Neural progenitor cell (in vitro differentiated cells): ENCODE data around the gene ACACB. TPM values are rescaled to one million over a fixed set of nuclear protein-coding genes. Genes with fewer than 3 reads are reported as not detected.

Source experiments
- DNase-seq: peaks from one replicate; pipeline ENCODE4 v3.0.0-alpha.2; 2016; ENCODE audit warnings: low spot score
- H2AFZ ChIP-seq: fragments of 200-600 bp; sonication (generic); replicated peaks from 2 replicates; pipeline ENCODE4 v1.6.1; 2016; ENCODE audit warnings: antibody characterized with exemption
- H3F3A ChIP-seq: fragments of 200-600 bp; sonication (generic); 2 replicates; pipeline ENCODE4 v1.6.1; 2016; ENCODE audit warnings: antibody characterized with exemption, low read depth
- H3K27ac ChIP-seq: fragments of 200-600 bp; sonication (generic); 2 replicates; pipeline ENCODE4 v1.5.1; 2016; ENCODE audit warnings: mild to moderate bottlenecking
- H3K27me3 ChIP-seq: fragments of 200-600 bp; sonication (generic); 2 replicates; pipeline ENCODE4 v1.6.1; 2016; ENCODE audit warnings: mild to moderate bottlenecking, moderate library complexity
- H3K36me3 ChIP-seq: fragments of 200-600 bp; sonication (generic); 2 replicates; pipeline ENCODE4 v1.5.1; 2016
- H3K4me1 ChIP-seq: fragments of 200-600 bp; sonication (generic); 2 replicates; pipeline ENCODE4 v1.6.1; 2016; ENCODE audit warnings: mixed run types
- H3K4me2 ChIP-seq: fragments of 200-600 bp; sonication (generic); 2 replicates; pipeline ENCODE4 v1.6.1; 2016
- H3K4me3 ChIP-seq: fragments of 200-600 bp; sonication (generic); 2 replicates; pipeline ENCODE4 v1.5.1; 2016
- H3K79me2 ChIP-seq: fragments of 200-600 bp; sonication (generic); 2 replicates; pipeline ENCODE4 v1.6.1; 2016; ENCODE audit warnings: low read depth
- H3K9ac ChIP-seq: fragments of 200-600 bp; sonication (generic); 2 replicates; pipeline ENCODE4 v1.6.1; 2016
- H3K9me3 ChIP-seq: fragments of 200-600 bp; sonication (generic); 2 replicates; pipeline ENCODE4 v1.5.1; 2016; ENCODE audit warnings: low read depth
- H4K20me1 ChIP-seq: fragments of 200-600 bp; sonication (generic); 2 replicates; pipeline ENCODE4 v1.6.1; 2016; ENCODE audit warnings: low read depth
- H3K27ac Mint-ChIP-seq: 3 replicates; pipeline ENCODE4 v1.8.0; 2021; ENCODE audit warnings: mixed read lengths
- H3K27me3 Mint-ChIP-seq: 2 replicates; pipeline ENCODE4 v1.8.0; 2022; ENCODE audit warnings: low read depth, mild to moderate bottlenecking, inconsistent platforms, moderate library complexity, mixed read lengths; ENCODE audit not compliant: insufficient read depth
- H3K36me3 Mint-ChIP-seq: 3 replicates; pipeline ENCODE4 v1.8.0; 2021; ENCODE audit warnings: mixed read lengths
- H3K4me1 Mint-ChIP-seq: 3 replicates; pipeline ENCODE4 v1.8.0; 2021; ENCODE audit warnings: mixed read lengths
- H3K4me3 Mint-ChIP-seq: 3 replicates; pipeline ENCODE4 v1.8.0; 2021; ENCODE audit warnings: mild to moderate bottlenecking, moderate library complexity, mixed read lengths
- H3K9me3 Mint-ChIP-seq: 3 replicates; pipeline ENCODE4 v1.8.0; 2020; ENCODE audit warnings: mixed read lengths
- CTCF ChIP-seq: fragments of 200-600 bp; sonication (generic); IDR thresholded peaks from 2 replicates; pipeline ENCODE4 v1.5.1; 2017; ENCODE audit warnings: antibody characterized with exemption, mild to moderate bottlenecking
- EZH2 ChIP-seq: fragments of 200-600 bp; sonication (generic); IDR thresholded peaks from 2 replicates; pipeline ENCODE4 v1.6.1; 2017; ENCODE audit warnings: antibody characterized with exemption, mild to moderate bottlenecking, moderate library complexity
- EZH2phosphoT487 ChIP-seq: fragments of 200-600 bp; sonication (generic); IDR thresholded peaks from 2 replicates; pipeline ENCODE4 v1.6.1; 2017; ENCODE audit warnings: antibody characterized with exemption
- total RNA-seq: library from RNA; depleted of rRNA; stranded (reverse); fragments of >200 nt; gene quantifications from 2 replicates; pipeline ENCODE4 v1.2.3, GENCODE V29; 2015; ENCODE audit warnings: low replicate concordance

The ACACB gene
- total RNA-seq, 1 donor from 2014 or later = 2.4 TPM

DNA sequence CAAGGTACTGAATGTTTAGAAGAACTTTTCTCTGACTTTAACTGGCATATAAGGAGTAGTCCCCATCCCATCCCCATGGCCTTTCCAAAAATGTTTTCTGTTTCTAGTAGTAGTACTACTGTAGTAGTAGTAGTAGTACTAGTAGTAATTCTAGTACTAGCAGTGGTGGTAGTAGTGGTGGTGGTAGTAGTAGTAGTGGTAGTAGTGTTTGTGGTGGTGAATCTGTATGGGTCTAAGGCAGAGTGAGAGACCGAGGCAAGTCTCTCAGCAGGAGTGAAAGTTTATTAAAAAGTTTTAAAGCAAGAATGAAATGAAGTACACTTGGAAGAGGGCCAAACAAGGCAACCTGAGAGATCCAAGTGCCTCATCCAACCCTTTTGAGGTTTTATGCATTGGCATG is 134.1 kb downstream of the ACACB start:
- no peak overlapping the region for H3K4me3 Mint-ChIP-seq
- H3K27me3 Mint-ChIP-seq = no peaks in the 10 kb centered on the region
- no peak overlapping the region for H2AFZ ChIP-seq
- H3K4me1 Mint-ChIP-seq = no peaks in the 10 kb centered on the region
- H3K36me3 ChIP-seq = no peaks in the 10 kb centered on the region
- no peaks in the 10 kb centered on the region for H4K20me1 ChIP-seq
- H3K27me3 ChIP-seq = no peaks in the 10 kb centered on the region
- peaks cover 10% of the 10 kb centered on the region for H3K9me3 Mint-ChIP-seq
- H3K4me3 ChIP-seq = no peak overlapping the region
- H3K4me2 ChIP-seq = no peak overlapping the region
- no peaks in the 10 kb centered on the region for H3K9me3 ChIP-seq
- no peaks in the 10 kb centered on the region for H3K79me2 ChIP-seq
- peaks cover 18% of the 10 kb centered on the region for H3K36me3 Mint-ChIP-seq
- H3K4me1 ChIP-seq = no peaks in the 10 kb centered on the region
- H3K27ac ChIP-seq = no peak overlapping the region
- no peak overlapping the region for H3K9ac ChIP-seq
- TF ChIP-seq CTCF (no peak), EZH2 (no peak)
- DNase-seq = no peak
- no peak overlapping the region for H3K27ac Mint-ChIP-seq
- no peaks in the 10 kb centered on the region for H3F3A ChIP-seq

DNA sequence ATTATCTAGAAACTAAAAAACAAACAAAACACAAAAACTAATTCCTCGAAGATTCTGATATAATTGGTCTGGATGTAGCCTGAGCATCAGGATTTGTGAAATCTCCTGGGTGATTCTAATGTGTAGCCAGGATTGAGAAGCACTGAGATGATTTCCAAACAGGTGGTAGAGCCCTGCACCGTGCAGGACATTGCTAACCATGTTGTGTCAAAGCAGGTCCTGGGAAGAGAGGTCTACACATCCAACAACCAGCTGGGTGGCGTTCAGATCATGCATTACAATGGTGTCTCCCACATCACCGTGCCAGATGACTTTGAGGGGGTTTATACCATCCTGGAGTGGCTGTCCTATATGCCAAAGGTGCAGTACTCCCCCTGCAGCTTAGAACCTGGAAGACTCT is 136.4 kb downstream of the ACACB start:
- H3K4me3 Mint-ChIP-seq = no peak overlapping the region
- no peaks in the 10 kb centered on the region for H3K4me1 Mint-ChIP-seq
- no peaks in the 10 kb centered on the region for H4K20me1 ChIP-seq

GRCh38 chr12:109253913-109254544 is 137.6 kb downstream of the ACACB start:
- Histone ChIP-seq H2AFZ (no peak overlapping the region), H3K36me3 (no peaks in the 10 kb centered on the region), H3K4me2 (no peak overlapping the region), H3F3A (no peaks in the 10 kb centered on the region), H3K79me2 (no peaks in the 10 kb centered on the region), H3K27ac (no peak overlapping the region), H3K27me3 (no peaks in the 10 kb centered on the region), H4K20me1 (no peaks in the 10 kb centered on the region), H3K9me3 (no peaks in the 10 kb centered on the region), H3K4me1 (no peaks in the 10 kb centered on the region), H3K4me3 (no peak overlapping the region), H3K9ac (no peak overlapping the region)
- DNase-seq = no peak
- Mint-ChIP-seq H3K27ac (no peak overlapping the region), H3K36me3 (peaks cover 18% of the 10 kb centered on the region), H3K4me1 (no peaks in the 10 kb centered on the region), H3K27me3 (no peaks in the 10 kb centered on the region), H3K4me3 (no peak overlapping the region), H3K9me3 (peaks cover 10% of the 10 kb centered on the region)
- TF ChIP-seq EZH2phosphoT487 = no peak
- no peak for TF ChIP-seq CTCF
- TF ChIP-seq EZH2 = no peak

More for the DNA sequence above, 136.4 kb downstream of the ACACB start:
- no peaks in the 10 kb centered on the region for H3K27me3 Mint-ChIP-seq
- no peaks in the 10 kb centered on the region for H3K36me3 ChIP-seq
- H3K9ac ChIP-seq = no peak overlapping the region
- peaks cover 10% of the 10 kb centered on the region for H3K9me3 Mint-ChIP-seq
- no peak for TF ChIP-seq CTCF
- no peak for TF ChIP-seq EZH2phosphoT487
- no peak for TF ChIP-seq EZH2
- H3K27me3 ChIP-seq = no peaks in the 10 kb centered on the region
- no peaks in the 10 kb centered on the region for H3K4me1 ChIP-seq
- no peak overlapping the region for H3K4me3 ChIP-seq
- DNase-seq = no peak
- peaks cover 18% of the 10 kb centered on the region for H3K36me3 Mint-ChIP-seq
- H2AFZ ChIP-seq = no peak overlapping the region
- H3F3A ChIP-seq = no peaks in the 10 kb centered on the region
- H3K9me3 ChIP-seq = no peaks in the 10 kb centered on the region
- H3K4me2 ChIP-seq = no peak overlapping the region
- no peaks in the 10 kb centered on the region for H3K79me2 ChIP-seq
- no peak overlapping the region for H3K27ac Mint-ChIP-seq
- no peak overlapping the region for H3K27ac ChIP-seq
